ENCODE data around the gene NTM.
"Not testable (repeated sequence)": the region's sequence is repeated elsewhere in the genome, so short reads cannot be mapped to it uniquely, and the experiment has no call there.

The NTM gene

DNA sequence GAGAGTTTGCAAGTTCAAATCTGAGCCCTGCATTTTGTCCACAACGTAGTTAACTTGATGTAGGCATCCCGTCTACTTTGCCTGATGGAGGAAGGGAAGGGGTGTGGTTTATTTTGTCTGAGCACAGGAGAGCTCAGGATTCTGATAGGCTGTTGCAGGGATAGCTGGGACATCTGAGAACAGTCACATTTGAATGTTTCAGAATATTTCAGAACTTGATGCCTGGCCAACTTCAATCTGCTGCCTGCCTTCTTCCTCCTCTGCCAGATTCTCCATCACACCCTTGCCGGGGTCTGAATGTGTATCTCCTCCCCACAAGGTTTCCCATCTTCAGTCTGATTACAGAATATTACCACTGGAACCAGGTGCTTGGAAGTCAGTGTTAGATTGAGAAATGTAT is 51.6 kb downstream of the NTM start:
- Mint-ChIP-seq H3K4me3 (no peak overlapping the region), H3K9me3 (no peaks in the 10 kb centered on the region), H3K36me3 (ENCODE audit: low read depth) (no peaks in the 10 kb centered on the region), H3K27ac (no peak overlapping the region), H3K4me1 (ENCODE audit: low read depth) (no peaks in the 10 kb centered on the region), H3K27me3 (peaks cover 3% of the 10 kb centered on the region)
- intact Hi-C loops (cut with micrococcal nuclease) = no loop called here

DNA sequence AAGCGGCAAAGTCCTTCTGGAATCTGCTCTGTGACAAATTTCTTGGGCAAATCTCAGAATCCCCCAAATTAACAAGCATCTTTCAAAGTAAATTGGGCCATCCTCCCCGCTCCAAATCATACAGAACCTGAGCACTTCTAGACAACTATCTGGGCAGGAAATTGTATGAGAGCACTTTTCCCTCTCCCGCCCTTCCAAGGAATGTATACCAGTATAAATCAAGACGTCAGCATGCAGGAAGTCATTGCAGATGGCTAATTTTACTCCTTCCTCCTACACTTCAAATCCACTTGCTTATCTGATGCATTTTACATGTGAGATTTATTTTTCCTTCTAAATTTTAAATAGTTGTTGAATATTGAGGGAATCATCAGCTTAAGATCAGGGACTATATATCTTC is 52.1 kb downstream of the NTM start:
- peaks cover 3% of the 10 kb centered on the region for H3K27me3 Mint-ChIP-seq
- intact Hi-C loops (cut with micrococcal nuclease) = no loop called here
- H3K4me1 Mint-ChIP-seq (ENCODE audit: low read depth) = no peaks in the 10 kb centered on the region
- H3K36me3 Mint-ChIP-seq (ENCODE audit: low read depth) = no peaks in the 10 kb centered on the region
- no peaks in the 10 kb centered on the region for H3K9me3 Mint-ChIP-seq
- no peak overlapping the region for H3K4me3 Mint-ChIP-seq
- H3K27ac Mint-ChIP-seq = no peak overlapping the region

- peaks cover 3% of the 10 kb centered on the region for H3K27me3 Mint-ChIP-seq
- no peaks in the 10 kb centered on the region for H3K4me1 Mint-ChIP-seq (ENCODE audit: low read depth)
- H3K27ac Mint-ChIP-seq = no peak overlapping the region
- intact Hi-C loops (cut with micrococcal nuclease) = no loop called here
- no peak overlapping the region for H3K4me3 Mint-ChIP-seq
- no peaks in the 10 kb centered on the region for H3K36me3 Mint-ChIP-seq (ENCODE audit: low read depth)
- no peaks in the 10 kb centered on the region for H3K9me3 Mint-ChIP-seq
These were observed 53.3 kb downstream of the NTM start for GRCh38 chr11:131423688-131424087.

- H3K27me3 Mint-ChIP-seq; H3K4me1 Mint-ChIP-seq (ENCODE audit: low read depth); H3K27ac Mint-ChIP-seq; H3K9me3 Mint-ChIP-seq; H3K36me3 Mint-ChIP-seq (ENCODE audit: low read depth); H3K4me3 Mint-ChIP-seq; intact Hi-C loops (cut with micrococcal nuclease): not testable (repeated sequence)
These were observed 54.0 kb downstream of the NTM start for GRCh38 chr11:131424257-131424876.

- H3K9me3 Mint-ChIP-seq = no peaks in the 10 kb centered on the region
- peaks cover 3% of the 10 kb centered on the region for H3K27me3 Mint-ChIP-seq
- intact Hi-C loops (cut with micrococcal nuclease) = no loop called here
- no peaks in the 10 kb centered on the region for H3K4me1 Mint-ChIP-seq (ENCODE audit: low read depth)
- H3K4me3 Mint-ChIP-seq = no peak overlapping the region
- H3K36me3 Mint-ChIP-seq (ENCODE audit: low read depth) = no peaks in the 10 kb centered on the region
- H3K27ac Mint-ChIP-seq = no peak overlapping the region
These were observed 54.9 kb downstream of the NTM start for GRCh38 chr11:131425285-131425684.

- Mint-ChIP-seq H3K4me3 (no peak overlapping the region), H3K27ac (no peak overlapping the region), H3K27me3 (no peaks in the 10 kb centered on the region), H3K9me3 (no peaks in the 10 kb centered on the region), H3K36me3 (ENCODE audit: low read depth) (no peaks in the 10 kb centered on the region), H3K4me1 (ENCODE audit: low read depth) (no peaks in the 10 kb centered on the region)
- intact Hi-C loops (cut with micrococcal nuclease) = no loop called here
These were observed 58.4 kb downstream of the NTM start for GRCh38 chr11:131428853-131429252.

DNA sequence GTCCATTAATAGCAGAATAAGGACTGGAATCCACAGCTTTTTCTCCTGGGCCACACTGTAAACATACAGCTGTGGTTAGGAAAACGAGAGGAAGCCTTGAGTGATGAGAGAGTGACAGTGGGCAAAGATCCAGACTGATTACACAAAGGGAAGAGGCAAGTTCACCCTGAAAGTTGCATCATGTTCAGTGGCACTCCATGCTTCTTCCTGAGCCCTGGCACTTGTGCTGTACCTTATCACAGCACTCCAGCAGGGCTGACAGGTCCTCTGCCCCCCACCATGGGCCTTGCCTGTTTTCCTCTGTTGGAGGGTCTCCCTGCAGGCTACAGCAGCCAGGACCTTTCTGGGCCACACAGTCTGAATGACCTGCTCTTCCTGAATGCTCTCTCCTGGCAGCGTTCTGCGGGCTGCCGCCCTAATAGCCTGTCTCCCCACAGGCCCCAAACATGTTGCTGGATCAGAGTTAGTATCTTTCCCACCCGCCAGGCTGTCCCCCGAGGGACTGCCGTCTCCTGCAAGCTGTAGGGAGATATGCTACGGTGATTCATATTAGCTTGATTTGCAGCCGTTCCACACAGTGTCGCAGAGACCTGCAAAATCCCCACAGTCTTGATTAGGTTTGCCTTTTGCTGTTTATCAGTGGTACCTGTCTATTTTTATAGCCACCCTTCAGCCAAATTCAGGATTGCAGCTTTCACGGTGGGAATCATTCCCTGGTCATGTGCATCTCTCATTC is 60.2 kb downstream of the NTM start:
- Mint-ChIP-seq H3K4me3 (no peak overlapping the region), H3K27ac (no peak overlapping the region)

DNA sequence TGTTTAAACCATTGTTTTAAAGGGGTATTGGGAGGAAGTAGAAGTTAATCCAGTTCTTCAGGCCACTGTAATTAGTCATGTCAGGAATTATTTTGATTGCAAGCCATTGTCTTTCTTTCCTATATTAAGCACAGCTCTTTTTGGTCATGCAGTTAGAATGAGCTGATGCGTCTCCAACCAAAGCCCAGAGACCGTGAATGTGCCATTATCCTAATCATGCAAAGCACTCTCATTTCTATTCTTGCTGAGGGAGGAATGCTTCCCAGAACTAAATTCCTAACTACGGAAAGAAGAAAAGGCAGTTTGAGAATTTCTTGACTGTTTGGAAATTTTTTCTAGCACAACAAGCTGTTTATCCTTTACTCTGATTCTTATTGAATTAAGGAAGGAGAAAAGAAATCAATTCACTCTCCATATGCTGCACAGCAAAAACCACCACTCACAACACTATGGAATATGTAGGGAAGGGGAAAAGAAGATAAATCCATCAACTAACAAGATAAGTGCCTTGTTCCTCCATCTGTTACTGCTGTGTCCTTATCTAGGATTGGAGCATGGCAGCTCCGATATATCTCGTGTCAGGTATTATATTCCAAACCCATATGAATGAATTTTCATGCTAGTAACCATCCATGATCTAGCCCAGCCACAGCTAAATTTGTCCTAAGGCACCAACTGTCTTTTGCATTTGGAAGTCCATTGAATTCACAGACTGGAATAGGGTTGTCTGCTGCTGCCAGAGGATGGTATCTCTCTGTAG is 70.8 kb downstream of the NTM start:
- no peaks in the 10 kb centered on the region for H3K36me3 Mint-ChIP-seq (ENCODE audit: low read depth)
- H3K4me1 Mint-ChIP-seq (ENCODE audit: low read depth) = no peaks in the 10 kb centered on the region
- H3K27ac Mint-ChIP-seq = no peak overlapping the region
- H3K27me3 Mint-ChIP-seq = no peaks in the 10 kb centered on the region
- H3K4me3 Mint-ChIP-seq = no peak overlapping the region
- peaks cover 20% of the 10 kb centered on the region for H3K9me3 Mint-ChIP-seq
- intact Hi-C loops (cut with micrococcal nuclease) = no loop called here

More for the DNA sequence above, 60.2 kb downstream of the NTM start:
- intact Hi-C loops (cut with micrococcal nuclease) = no loop called here
- Mint-ChIP-seq H3K9me3 (no peaks in the 10 kb centered on the region), H3K27me3 (no peaks in the 10 kb centered on the region), H3K36me3 (ENCODE audit: low read depth) (no peaks in the 10 kb centered on the region), H3K4me1 (ENCODE audit: low read depth) (no peaks in the 10 kb centered on the region)

DNA sequence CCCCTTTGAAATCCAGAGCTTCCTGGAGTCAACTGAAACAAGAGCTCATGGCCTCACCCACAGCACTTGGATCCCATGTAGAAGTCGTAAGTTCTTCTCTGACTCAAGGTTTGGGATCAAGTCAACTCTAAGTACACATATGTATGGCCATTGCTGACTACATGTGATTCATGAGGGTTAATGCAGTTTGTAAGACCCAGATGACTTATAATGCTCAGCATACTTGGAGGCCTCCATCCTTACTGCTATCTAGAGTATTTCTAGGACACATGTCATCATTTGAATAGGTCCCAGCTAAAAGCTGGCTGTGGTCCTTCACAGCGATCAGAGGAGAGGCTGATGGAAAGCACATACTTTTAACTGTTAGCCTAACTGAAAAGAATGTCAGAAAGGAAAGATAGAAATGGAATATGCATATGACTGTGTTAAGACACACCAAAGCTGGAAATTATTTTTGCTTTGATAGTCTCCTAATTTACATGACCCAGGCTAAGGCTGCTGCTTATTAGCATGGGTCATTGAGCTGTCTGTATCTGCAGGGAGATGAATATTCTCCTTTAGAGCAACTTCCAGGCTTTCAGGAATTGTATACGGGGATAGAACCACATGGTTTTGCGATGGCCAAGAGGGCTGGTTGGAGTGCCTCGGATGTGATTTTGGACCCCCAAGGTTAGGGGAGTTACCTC is 76.3 kb downstream of the NTM start:
- Mint-ChIP-seq H3K36me3 (ENCODE audit: low read depth) (no peaks in the 10 kb centered on the region), H3K27me3 (no peaks in the 10 kb centered on the region), H3K9me3 (no peaks in the 10 kb centered on the region), H3K4me3 (no peak overlapping the region), H3K27ac (no peak overlapping the region), H3K4me1 (ENCODE audit: low read depth) (no peaks in the 10 kb centered on the region)
- intact Hi-C loops (cut with micrococcal nuclease) = no loop called here

DNA sequence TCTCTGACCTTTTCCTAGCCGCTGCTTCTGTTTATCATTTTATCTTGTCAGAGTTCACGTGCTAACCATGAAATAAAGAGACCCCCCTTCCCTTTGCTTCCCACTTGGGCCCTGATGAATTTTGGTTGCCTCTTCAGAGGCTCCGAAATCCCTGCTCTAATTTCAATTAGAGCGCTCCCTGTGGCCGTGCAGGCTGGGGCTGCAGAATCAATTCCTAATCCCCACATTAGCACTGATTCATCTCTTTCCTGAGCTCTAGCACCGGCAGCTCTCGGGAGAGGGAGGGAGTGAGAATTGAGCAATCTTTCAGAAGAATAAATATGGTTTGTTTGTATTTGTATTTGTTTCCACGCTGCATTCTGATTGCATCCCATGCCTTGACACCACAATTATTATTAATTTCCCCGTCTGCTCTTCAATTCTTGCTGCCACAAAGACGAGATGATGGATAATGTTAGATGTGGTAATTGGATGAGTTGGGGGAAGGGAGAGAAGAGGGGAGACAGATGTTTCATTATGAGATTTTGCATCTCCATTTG is 76.9 kb downstream of the NTM start:
- Mint-ChIP-seq H3K9me3 (no peaks in the 10 kb centered on the region), H3K36me3 (ENCODE audit: low read depth) (no peaks in the 10 kb centered on the region), H3K27me3 (no peaks in the 10 kb centered on the region), H3K4me1 (ENCODE audit: low read depth) (no peaks in the 10 kb centered on the region), H3K4me3 (no peak overlapping the region), H3K27ac (no peak overlapping the region)
- intact Hi-C loops (cut with micrococcal nuclease) = no loop called here

DNA sequence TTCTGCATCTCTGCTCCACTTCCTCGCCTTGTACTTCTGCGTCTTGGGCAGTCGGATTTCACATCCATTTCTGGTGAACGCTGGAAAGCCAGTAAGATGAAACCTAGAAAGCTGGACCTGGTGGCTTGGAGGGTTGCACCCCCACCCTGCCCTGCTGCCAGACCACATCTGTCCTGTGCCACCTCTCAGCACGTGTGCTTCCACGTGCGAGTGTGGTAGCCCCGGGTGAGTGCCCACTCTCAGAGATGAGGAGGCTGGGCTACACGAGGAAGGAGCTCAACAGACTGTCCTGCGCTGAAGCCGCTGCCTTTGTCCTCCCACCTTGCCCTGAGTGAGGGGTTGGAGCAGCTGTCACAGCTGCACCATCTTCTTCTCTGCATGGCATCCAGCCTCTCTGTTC is 77.5 kb downstream of the NTM start:
- no peaks in the 10 kb centered on the region for H3K27me3 Mint-ChIP-seq
- H3K4me3 Mint-ChIP-seq = no peak overlapping the region
- H3K9me3 Mint-ChIP-seq = no peaks in the 10 kb centered on the region
- no peaks in the 10 kb centered on the region for H3K36me3 Mint-ChIP-seq (ENCODE audit: low read depth)
- no peaks in the 10 kb centered on the region for H3K4me1 Mint-ChIP-seq (ENCODE audit: low read depth)
- intact Hi-C loops (cut with micrococcal nuclease) = no loop called here
- no peak overlapping the region for H3K27ac Mint-ChIP-seq

- Mint-ChIP-seq H3K27me3 (no peaks in the 10 kb centered on the region), H3K36me3 (ENCODE audit: low read depth) (no peaks in the 10 kb centered on the region), H3K4me3 (no peak overlapping the region), H3K9me3 (no peaks in the 10 kb centered on the region), H3K4me1 (ENCODE audit: low read depth) (no peaks in the 10 kb centered on the region), H3K27ac (no peak overlapping the region)
- intact Hi-C loops (cut with micrococcal nuclease) = no loop called here
These were observed 78.9 kb downstream of the NTM start for GRCh38 chr11:131449036-131450019.

DNA sequence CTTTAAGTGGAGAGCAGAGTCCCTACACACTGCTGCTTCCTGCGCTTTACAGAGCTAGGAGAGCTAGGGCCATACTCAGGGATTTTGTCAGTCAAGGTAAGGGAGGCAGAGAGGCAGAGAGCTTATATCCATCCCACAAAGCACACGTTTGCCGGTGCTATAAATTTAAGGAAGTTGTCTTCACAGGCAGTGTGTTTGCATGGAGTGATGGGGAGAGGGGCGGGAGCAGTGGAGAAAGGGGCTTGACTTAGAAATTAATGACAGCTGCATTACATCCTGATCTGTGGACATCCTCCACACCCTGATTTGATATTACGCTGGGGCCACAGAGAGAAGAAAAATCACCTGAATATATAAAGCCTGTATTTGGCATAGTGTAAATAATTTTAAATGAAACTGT is 84.1 kb downstream of the NTM start:
- Mint-ChIP-seq H3K9me3 (no peaks in the 10 kb centered on the region), H3K4me1 (ENCODE audit: low read depth) (no peaks in the 10 kb centered on the region), H3K4me3 (no peak overlapping the region), H3K36me3 (ENCODE audit: low read depth) (no peaks in the 10 kb centered on the region), H3K27ac (no peak overlapping the region), H3K27me3 (no peaks in the 10 kb centered on the region)
- intact Hi-C loops (cut with micrococcal nuclease) = no loop called here
